NB4 (cell line): ENCODE measurements around the gene C1orf105.

Source experiments
- MAX ChIP-seq: IDR thresholded peaks from 2 replicates; pipeline ENCODE4 v1.6.1; 2011; ENCODE audit warnings: low read depth, low read length
- MYC ChIP-seq: IDR thresholded peaks from 2 replicates; pipeline ENCODE4 v1.6.1; 2011; ENCODE audit warnings: low read depth, low read length
- POLR2A ChIP-seq: IDR thresholded peaks from 2 replicates; pipeline ENCODE4 v1.6.1; 2011; ENCODE audit warnings: mild to moderate bottlenecking; ENCODE audit not compliant: insufficient read length; ENCODE audit errors: extremely low read depth
- TF ChIP-seq, protein P1 (sequence below): IDR thresholded peaks from one replicate; pipeline ENCODE4 v1.5.1; 2012; ENCODE audit warnings: low read depth, low read length

DNA sequence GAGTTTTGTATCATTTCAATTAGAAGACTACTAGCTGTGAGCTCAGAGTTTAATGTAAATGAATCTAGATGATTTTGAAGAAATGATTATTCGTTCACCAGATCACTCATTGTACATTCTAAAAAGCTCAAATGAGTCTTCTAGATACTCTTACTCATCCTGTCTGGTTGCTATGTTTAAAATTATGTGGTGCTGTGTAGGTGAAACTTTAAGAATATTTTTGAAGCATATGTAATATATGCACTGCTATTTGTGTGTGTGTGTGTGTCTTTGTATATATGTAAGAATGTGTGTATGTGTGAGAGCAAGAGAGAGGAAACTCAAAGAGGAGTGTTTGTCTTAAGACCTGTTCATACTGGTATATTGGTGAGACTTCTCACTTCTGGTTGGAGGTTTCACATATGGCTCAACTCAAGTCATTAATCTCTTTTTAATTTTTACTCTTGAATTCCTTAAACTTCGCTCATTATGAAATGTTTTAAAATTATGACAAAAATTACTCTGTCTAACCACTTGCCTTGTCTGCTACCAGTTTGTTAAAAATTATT is 8.6 kb upstream of the C1orf105 start:
- TF ChIP-seq, protein P1, sequence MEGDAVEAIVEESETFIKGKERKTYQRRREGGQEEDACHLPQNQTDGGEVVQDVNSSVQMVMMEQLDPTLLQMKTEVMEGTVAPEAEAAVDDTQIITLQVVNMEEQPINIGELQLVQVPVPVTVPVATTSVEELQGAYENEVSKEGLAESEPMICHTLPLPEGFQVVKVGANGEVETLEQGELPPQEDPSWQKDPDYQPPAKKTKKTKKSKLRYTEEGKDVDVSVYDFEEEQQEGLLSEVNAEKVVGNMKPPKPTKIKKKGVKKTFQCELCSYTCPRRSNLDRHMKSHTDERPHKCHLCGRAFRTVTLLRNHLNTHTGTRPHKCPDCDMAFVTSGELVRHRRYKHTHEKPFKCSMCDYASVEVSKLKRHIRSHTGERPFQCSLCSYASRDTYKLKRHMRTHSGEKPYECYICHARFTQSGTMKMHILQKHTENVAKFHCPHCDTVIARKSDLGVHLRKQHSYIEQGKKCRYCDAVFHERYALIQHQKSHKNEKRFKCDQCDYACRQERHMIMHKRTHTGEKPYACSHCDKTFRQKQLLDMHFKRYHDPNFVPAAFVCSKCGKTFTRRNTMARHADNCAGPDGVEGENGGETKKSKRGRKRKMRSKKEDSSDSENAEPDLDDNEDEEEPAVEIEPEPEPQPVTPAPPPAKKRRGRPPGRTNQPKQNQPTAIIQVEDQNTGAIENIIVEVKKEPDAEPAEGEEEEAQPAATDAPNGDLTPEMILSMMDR: no peak
- TF ChIP-seq POLR2A (no peak), MAX (no peak), MYC (no peak)
